Right lobe of liver (tissue), 6 donors: ENCODE measurements around the gene OCLN. TPM values are rescaled to one million over a fixed set of nuclear protein-coding genes. Genes with fewer than 3 reads are reported as not detected.
A peak's percentile ranks its signal among the peaks of the same experiment; 100 is the strongest.
"Not testable (repeated sequence)": the region's sequence is repeated elsewhere in the genome, so short reads cannot be mapped to it uniquely, and the experiment has no call there.

Experiments
- ATAC-seq, 4 donors: fragments of 200-7000 bp; cut with Tn5 transposase; one replicate each; pipeline ENCODE4 v1.9.1; 2020; ENCODE audit warnings: mild to moderate bottlenecking in 4 of 4, moderate library complexity in 4 of 4
- DNase-seq, 3 donors: peaks; one replicate each; pipeline ENCODE4 v3.0.0-alpha.2; 2020
- H3K27ac ChIP-seq, 3 donors: fragments of 200-600 bp; one replicate each; pipeline ENCODE4 v1.8.0; 2022
- H3K27me3 ChIP-seq, 2 donors: fragments of 200-600 bp; one replicate each; pipeline ENCODE4 v1.8.0; 2022
- H3K36me3 ChIP-seq, 4 donors: fragments of 200-600 bp; sonication (generic) in 1 of 4; one replicate each; pipeline versions ENCODE4 v1.5.1 to v1.8.0; 2017 to 2022; ENCODE audit warnings: control low read depth in 1 of 4
- H3K4me1 ChIP-seq, 4 donors: fragments of 200-600 bp; sonication (generic) in 1 of 4; one replicate each; pipeline versions ENCODE4 v1.5.1 to v1.8.0; 2017 to 2022; ENCODE audit warnings: control low read depth in 1 of 4
- H3K4me3 ChIP-seq, 3 donors: fragments of 200-600 bp; one replicate each; pipeline ENCODE4 v1.8.0; 2022
- H3K9me3 ChIP-seq, 4 donors: fragments of 200-600 bp; sonication (generic) in 1 of 4; one replicate each; pipeline versions ENCODE4 v1.5.1 to v1.8.0; 2017 to 2022; ENCODE audit warnings: control low read depth in 1 of 4
- POLR2A ChIP-seq: fragments of 450-650 bp; IDR thresholded peaks from one replicate; pipeline ENCODE4 v1.6.1; 2017; ENCODE audit warnings: antibody characterized with exemption, mild to moderate bottlenecking
- WGBS: methylation state at CpG from one replicate; pipeline ENCODE4 v1.1.6; 2018; ENCODE audit warnings: low coverage, low lambda C conversion rate; ENCODE audit not compliant: insufficient coverage; ENCODE audit errors: missing lambda C conversion rate; 5-methylcytosine and 5-hydroxymethylcytosine counted together
- intact Hi-C, 2 donors: fragments of 100-400 bp; cut with DNase I; formaldehyde crosslinking; loops; one replicate each; pipeline versions ENCODE4 v1.11.2 to v1.14.1; 2022
- total RNA-seq, 6 experiments: library from RNA; depleted of rRNA in 2 of 6; stranded (reverse); fragments of >200 nt in 2 of 6; fragmentation: NEBNext Ultra II Directional in 3 of 6; extraction: Animal tissue kit (Norgen Biotek cat#: 25700) in 3 of 6; gene quantifications; one replicate each; pipeline versions ENCODE4 v1.1.0 to v1.2.4, GENCODE V29; 2016 to 2023
- TF ChIP-seq, protein P1 (sequence below), 4 donors: fragments of 200-600 bp in 3 of 4; fragments of 450-650 bp in 1 of 4; IDR thresholded peaks; one replicate each; pipeline versions ENCODE4 v1.5.1 to v1.8.0; 2016 to 2022; ENCODE audit warnings: antibody characterized with exemption in 4 of 4, mild to moderate bottlenecking in 2 of 4
- donor health status: DM: no; HTN: yes; CAD: no.
- donor health status: DM: no; HTN: no; CAD: no.
- donor health status: DM: no; HTN: no; CAD: no.
- donor health status: DM: no; HTN: yes; CAD: no.
- donor health status: DM: no; HTN: yes; CAD: no.

Gene OCLN
- total RNA-seq, 6 experiments from 2014 or later, result 28.5 to 73.9 (median 50.8) TPM

DNA sequence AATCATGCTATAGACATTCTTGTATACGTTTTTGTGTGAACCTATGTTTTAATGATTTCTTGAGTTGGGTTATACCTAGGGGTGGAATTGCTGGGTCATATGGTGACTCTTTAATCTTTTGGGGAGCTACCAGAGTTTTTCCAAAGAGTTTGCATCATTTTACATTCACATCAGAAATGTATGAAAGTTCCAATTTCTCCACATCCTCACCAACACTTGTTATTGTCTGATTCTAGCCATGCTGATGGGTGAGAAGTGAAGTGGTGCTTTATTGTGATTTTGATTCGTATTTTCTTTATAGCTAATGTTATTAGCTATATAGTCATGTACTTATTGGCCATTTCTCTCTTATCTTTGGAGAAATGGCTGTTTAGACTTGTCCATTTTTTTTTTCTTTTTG is 18.1 kb downstream of the OCLN start:
- H3K27ac ChIP-seq, result no peak overlapping the region
- ATAC-seq, result no peak
- H3K9me3 ChIP-seq, result no peaks in the 10 kb centered on the region
- TF ChIP-seq, protein P1, sequence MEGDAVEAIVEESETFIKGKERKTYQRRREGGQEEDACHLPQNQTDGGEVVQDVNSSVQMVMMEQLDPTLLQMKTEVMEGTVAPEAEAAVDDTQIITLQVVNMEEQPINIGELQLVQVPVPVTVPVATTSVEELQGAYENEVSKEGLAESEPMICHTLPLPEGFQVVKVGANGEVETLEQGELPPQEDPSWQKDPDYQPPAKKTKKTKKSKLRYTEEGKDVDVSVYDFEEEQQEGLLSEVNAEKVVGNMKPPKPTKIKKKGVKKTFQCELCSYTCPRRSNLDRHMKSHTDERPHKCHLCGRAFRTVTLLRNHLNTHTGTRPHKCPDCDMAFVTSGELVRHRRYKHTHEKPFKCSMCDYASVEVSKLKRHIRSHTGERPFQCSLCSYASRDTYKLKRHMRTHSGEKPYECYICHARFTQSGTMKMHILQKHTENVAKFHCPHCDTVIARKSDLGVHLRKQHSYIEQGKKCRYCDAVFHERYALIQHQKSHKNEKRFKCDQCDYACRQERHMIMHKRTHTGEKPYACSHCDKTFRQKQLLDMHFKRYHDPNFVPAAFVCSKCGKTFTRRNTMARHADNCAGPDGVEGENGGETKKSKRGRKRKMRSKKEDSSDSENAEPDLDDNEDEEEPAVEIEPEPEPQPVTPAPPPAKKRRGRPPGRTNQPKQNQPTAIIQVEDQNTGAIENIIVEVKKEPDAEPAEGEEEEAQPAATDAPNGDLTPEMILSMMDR (IDR thresholded peaks at IDR 0.05), result no peak
- TF ChIP-seq POLR2A, result no peak
- peaks cover 0 to 22% (median 8%) of the 10 kb centered on the region in 4 donors for H3K4me1 ChIP-seq
- DNase-seq, result no peak
- no peaks in the 10 kb centered on the region for H3K27me3 ChIP-seq
- H3K36me3 ChIP-seq, result peaks cover 0 to 21% (median 0%) of the 10 kb centered on the region in 4 donors
- WGBS, result 96% methylated on average over 2 of the region's 2 CpGs
- intact Hi-C loops, result no loop called here
- no peak overlapping the region for H3K4me3 ChIP-seq

DNA sequence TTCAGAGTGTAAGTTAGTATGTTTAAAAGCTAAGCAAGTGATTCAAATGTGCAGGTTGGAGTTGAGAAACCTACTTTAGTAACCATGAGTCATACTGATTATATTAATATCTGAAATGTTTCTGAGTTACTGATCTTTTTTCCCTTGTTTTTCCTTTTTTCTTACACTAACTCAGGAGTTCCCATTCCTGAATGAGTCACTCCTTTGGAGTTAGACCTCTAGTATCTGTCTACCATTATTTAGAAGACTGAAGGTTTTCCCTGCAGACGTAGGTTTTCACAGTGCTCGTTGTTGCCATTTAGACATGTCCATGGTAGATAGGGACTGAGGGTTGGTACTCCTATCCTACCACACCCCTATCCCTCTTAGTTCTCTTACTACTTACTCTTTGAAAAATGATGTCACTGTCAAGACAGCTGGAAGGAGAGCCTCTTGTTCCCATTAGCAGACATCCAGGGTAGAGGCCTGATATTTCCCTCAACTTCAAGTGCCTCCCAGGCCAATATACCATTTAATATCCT is 20.2 kb downstream of the OCLN start:
- ATAC-seq, result peak in 1 of 4 donors; percentile 11
- Histone ChIP-seq H3K4me3 (no peak overlapping the region), H3K27ac (peak overlapping the region; percentile 31 to 48 (median 47)), H3K36me3 (peaks cover 0 to 13% (median 0%) of the 10 kb centered on the region in 4 donors), H3K9me3 (no peaks in the 10 kb centered on the region), H3K27me3 (no peaks in the 10 kb centered on the region), H3K4me1 (peaks cover 0 to 35% (median 10%) of the 10 kb centered on the region in 4 donors)
- intact Hi-C loops, result no loop called here
- WGBS, result 80% methylated on average over 1 of the region's 2 CpGs
- TF ChIP-seq, protein P1 (IDR thresholded peaks at IDR 0.05), result no peak
- no peak for TF ChIP-seq POLR2A
- no peak for DNase-seq

DNA sequence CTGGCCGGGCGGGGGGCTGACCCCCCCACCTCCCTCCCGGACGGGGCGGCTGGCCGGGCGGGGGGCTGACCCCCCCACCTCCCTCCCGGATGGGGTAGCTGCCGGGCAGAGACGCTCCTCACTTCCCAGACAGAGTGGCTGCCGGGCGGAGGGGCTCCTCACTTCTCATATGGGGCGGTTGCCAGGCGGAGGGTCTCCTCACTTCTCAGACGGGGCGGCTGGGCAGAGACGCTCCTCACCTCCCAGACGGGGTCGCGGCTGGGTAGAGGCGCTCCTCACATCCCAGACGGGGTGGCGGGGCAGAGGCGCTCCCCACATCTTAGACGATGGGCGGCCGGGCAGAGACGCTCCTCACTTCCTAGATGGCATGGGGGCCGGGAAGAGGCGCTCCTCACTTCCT is 23.0 kb downstream of the OCLN start:
- H3K9me3 ChIP-seq, H3K36me3 ChIP-seq, ATAC-seq, intact Hi-C loops, DNase-seq, H3K27ac ChIP-seq, H3K27me3 ChIP-seq, H3K4me3 ChIP-seq: not testable (repeated sequence)
- WGBS, result no CpG with 5 or more reads among the region's 30 CpGs
- peaks cover 0 to 62% (median 16%) of the 10 kb centered on the region in 4 donors for H3K4me1 ChIP-seq

DNA sequence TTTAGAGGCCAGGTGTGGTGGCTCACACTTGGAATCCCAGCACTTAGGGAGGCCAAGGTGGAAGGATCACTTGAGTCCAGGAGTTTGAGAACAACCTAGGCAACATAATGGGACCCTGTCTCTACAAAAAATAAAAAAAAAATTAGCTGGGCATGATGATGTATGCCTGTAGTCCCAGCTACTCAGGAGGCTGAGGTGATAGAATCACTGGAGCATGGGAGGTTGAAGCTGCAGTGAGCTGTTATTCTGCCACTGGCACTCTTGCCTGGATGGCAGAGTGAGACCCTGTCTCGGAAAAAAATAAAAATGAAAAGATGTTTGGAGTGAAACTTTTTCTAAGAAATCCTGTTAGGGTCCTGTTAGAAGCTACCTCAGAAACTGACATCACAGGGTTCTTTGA is 24.2 kb downstream of the OCLN start:
- peak overlapping the region; percentile 66 to 99 (median 88) for H3K27ac ChIP-seq
- no peaks in the 10 kb centered on the region for H3K27me3 ChIP-seq
- H3K4me1 ChIP-seq, result peaks cover 0 to 62% (median 16%) of the 10 kb centered on the region in 4 donors
- H3K36me3 ChIP-seq, result no peaks in the 10 kb centered on the region
- intact Hi-C loops, result no loop called here
- DNase-seq, result no peak
- no peak overlapping the region for H3K4me3 ChIP-seq
- ATAC-seq, result peak in 2 of 4 donors; percentile 2 to 7
- no peak for TF ChIP-seq POLR2A
- TF ChIP-seq, protein P1 (IDR thresholded peaks at IDR 0.05), result no peak
- 60% methylated on average over 1 of the region's 1 CpG for WGBS
- no peaks in the 10 kb centered on the region for H3K9me3 ChIP-seq

DNA sequence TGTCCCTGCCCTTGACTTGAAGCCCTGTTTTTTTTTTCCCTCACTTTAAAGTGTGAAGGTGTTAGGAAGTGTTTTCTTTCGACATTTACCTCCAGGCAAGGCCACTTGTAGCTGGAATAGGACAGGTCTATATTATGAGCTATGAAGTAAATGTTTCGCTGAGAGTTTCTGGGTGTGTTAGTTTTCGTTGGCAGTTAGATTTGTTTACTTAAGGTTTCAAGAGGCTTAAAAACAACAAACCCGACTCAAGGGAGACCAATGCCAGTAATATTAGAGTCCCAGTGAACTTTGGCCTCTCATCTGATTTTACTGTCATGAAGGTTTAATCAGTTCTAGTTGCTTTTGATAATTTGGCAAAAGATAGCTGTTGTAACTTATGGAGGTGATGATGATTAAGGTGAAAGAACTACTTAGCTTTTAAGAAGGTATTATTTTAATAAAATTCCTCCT is 25.2 kb downstream of the OCLN start:
- DNase-seq (no peak), ATAC-seq (peak; percentile 76 to 91 (median 88))
- no peaks in the 10 kb centered on the region for H3K36me3 ChIP-seq
- WGBS, result 28% methylated on average over 4 of the region's 4 CpGs
- no peak overlapping the region for H3K4me3 ChIP-seq
- H3K27ac ChIP-seq, result peak overlapping the region; percentile 66 to 99 (median 88)
- no peaks in the 10 kb centered on the region for H3K27me3 ChIP-seq
- intact Hi-C loops, result no loop called here
- peaks cover 0 to 56% (median 13%) of the 10 kb centered on the region in 4 donors for H3K4me1 ChIP-seq
- no peaks in the 10 kb centered on the region for H3K9me3 ChIP-seq
- TF ChIP-seq, protein P1 (IDR thresholded peaks at IDR 0.05), result no peak
- TF ChIP-seq POLR2A, result no peak
